GM18951 (cell line): Measurements from ENCODE around the gene RPS23.

Experiments used
- POLR2A ChIP-seq: IDR thresholded peaks from 4 replicates; pipeline ENCODE4 v1.6.1; 2011; ENCODE audit warnings: mild to moderate bottlenecking; ENCODE audit not compliant: insufficient read length, insufficient read depth; ENCODE audit errors: extremely low read depth
- in situ Hi-C: fragments of 300-500 bp; cut with MboI; formaldehyde crosslinking; loops from one replicate; pipeline ENCODE4 v1.12.0; 2022; ENCODE audit warnings: low sequenced_read_pairs, mixed read lengths, inconsistent platforms; ENCODE audit not compliant: unreplicated experiment

RPS23 gene

DNA sequence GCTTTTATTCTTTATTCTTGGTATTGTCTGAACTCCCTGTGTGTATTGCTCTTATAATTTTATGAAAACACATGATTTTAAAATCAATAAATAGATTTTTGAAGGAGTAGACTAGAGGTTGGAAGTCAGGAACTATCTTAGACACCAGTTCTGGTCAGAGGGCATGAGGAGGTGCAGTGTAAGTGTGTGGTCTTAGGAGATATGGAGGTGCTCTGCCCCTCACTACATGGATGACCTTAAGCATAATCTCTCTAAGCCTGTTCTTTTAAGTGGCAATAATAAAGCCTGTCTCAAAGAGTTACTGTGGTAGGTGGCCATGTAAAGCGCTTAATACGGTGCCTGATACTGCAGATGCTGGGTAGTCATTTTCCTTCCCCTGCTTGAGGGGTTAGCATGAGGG lies 34.0 kb downstream of the RPS23 start:
- in situ Hi-C loops = loop anchor here (25.0 kb wide), 1 partner anchor 732 kb away; no protein-coding TSS in a partner anchor
- TF ChIP-seq POLR2A = no peak

DNA sequence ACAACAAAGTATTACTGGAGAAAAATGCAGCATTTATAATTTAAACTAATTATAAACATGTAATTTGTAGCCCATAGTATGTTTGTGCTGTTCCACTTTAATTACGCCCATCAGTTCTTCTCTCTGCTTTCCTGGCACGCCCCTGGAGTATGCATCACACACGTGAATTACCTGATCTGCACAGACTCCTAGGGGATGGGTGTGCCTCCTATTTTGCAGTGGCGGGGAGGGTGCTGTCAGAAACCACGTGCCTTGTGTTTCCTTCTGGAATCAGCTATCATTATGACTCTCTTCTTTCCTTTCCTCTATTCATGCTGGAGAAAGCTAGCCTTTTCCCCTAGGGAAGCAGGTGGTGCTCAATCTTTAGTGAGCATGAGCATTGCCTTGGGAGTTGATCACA lies 43.3 kb downstream of the RPS23 start:
- no peak for TF ChIP-seq POLR2A
- in situ Hi-C loops = loop anchor here (25.0 kb wide), 1 partner anchor 723 kb away; no protein-coding TSS in a partner anchor

DNA sequence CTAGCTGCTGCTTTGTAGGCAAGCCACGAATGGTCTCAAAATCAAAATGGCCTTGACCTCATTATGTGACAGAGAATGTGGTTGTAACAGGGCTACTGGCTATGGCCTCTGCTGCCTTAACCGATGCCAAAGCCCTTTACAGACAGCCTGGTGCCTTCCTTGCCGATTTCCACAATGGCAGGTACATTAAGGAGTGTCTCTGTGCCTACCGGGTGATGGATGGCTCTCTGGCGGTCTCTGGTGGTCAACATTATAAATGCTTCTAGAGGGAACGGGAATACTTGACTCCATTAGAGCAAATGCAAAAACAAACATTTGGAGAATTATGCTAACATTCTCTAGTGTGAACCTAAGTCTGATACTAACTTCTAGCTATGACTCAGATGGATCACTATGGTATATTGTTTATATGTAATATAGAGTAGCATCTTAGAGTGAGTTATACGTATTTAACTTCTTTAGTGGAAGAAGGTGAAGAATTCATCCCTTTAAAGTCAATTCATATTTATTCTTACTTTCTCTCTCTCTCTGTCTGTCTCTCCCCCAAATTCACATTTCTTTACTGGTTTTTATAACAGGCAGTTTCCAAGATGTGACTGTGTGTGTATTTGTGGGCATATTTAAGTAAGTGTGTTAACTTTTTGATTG lies 52.5 kb downstream of the RPS23 start:
- in situ Hi-C loops = loop anchor here (25.0 kb wide), 1 partner anchor 713 kb away; no protein-coding TSS in a partner anchor

More for the DNA sequence above, 52.5 kb downstream of the RPS23 start:
- TF ChIP-seq POLR2A = no peak
